ENCODE measurements around the gene TMCO5A. TPM values are rescaled to one million over a fixed set of nuclear protein-coding genes. Genes with fewer than 3 reads are reported as not detected.

Gene TMCO5A
- total and polyA plus RNA-seq, 8 donors, result not detected

DNA sequence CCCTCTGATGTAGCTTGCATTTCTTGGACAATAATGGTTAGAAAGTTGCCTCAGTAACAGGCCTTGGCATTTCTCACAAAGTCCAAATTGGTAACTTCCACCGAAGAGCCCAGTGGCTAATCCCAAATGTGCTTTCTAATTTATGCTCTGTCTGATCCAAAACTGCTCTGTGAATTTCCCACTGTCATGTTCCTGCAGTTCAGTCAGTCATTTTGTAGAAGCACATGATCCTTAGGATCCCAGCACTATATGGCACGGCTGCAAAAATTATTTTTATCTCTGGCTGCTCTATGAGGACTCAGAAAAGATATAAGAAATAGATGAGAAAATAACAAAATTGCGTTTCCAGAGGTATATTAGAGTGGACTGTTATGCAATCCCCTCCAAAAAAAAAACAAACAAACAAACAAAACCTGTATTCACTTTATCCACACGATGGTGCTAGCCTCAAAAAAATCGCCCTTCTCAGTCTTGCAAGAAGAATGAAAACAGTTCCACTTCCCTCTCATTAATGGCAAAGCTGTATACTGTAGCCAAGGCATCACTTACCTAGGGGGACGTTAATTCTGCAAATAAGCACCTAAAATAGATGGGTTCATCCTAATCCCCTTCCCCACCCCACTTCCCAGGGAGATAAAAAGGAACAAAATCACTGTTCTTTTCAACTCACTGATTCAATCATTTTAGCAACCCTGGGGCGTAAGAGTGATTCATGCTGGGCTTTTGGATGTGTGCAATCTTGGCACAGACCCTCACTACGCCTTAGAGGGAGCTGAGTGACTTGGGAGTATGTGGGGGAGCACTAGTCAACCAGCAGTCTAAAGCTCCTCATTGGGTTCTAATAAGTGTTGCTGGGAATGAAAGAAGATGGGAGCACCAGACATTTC, 61.3 kb downstream of the TMCO5A start:
- no peak overlapping the region for H3K27ac ChIP-seq
- TF ChIP-seq, protein P1, sequence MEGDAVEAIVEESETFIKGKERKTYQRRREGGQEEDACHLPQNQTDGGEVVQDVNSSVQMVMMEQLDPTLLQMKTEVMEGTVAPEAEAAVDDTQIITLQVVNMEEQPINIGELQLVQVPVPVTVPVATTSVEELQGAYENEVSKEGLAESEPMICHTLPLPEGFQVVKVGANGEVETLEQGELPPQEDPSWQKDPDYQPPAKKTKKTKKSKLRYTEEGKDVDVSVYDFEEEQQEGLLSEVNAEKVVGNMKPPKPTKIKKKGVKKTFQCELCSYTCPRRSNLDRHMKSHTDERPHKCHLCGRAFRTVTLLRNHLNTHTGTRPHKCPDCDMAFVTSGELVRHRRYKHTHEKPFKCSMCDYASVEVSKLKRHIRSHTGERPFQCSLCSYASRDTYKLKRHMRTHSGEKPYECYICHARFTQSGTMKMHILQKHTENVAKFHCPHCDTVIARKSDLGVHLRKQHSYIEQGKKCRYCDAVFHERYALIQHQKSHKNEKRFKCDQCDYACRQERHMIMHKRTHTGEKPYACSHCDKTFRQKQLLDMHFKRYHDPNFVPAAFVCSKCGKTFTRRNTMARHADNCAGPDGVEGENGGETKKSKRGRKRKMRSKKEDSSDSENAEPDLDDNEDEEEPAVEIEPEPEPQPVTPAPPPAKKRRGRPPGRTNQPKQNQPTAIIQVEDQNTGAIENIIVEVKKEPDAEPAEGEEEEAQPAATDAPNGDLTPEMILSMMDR (IDR thresholded peaks at IDR 0.05), result peak in 2 of 4 donors; percentile 22 to 48
- no peak overlapping the region for H3K4me3 ChIP-seq
- ATAC-seq (peak in 3 of 4 donors; percentile 80 to 82 (median 80)), FAIRE-seq (no peak), DNase-seq (peak in 1 of 6 donors; percentile 26)
- 18 to 24% methylated on average over 8 of the region's 8 CpGs for WGBS, 2 donors
- no peaks in the 10 kb centered on the region for H3K4me1 ChIP-seq
- H3K9me3 ChIP-seq, result no peaks in the 10 kb centered on the region
- intact Hi-C loops (cut with DNase I), result no loop called here
- H3K36me3 ChIP-seq, result no peaks in the 10 kb centered on the region
- no peaks in the 10 kb centered on the region for H3K27me3 ChIP-seq
